CD4-positive, alpha-beta T cell treated with Interleukin-15 for 4 hours (primary cell): ENCODE results near the gene MDM1.

Experiments used
- DNase-seq: peaks from one replicate; pipeline ENCODE4 v3.0.0-alpha.2; 2020; ENCODE audit warnings: low spot score

MDM1 gene

GRCh38 chr12:68271346-68271745 lies 60.8 kb downstream of the MDM1 start:
- DNase-seq, result no peak

- no peak for DNase-seq
Measured at GRCh38 chr12:68270358-68270757, 61.8 kb downstream of the MDM1 start.

GRCh38 chr12:68269779-68270178 lies 62.4 kb downstream of the MDM1 start:
- DNase-seq, result no peak

- DNase-seq, result no peak
Measured at GRCh38 chr12:68268967-68269366, 63.2 kb downstream of the MDM1 start.

- no peak for DNase-seq
Measured at GRCh38 chr12:68267892-68268396, 64.2 kb downstream of the MDM1 start.

GRCh38 chr12:68264857-68265256 lies 67.3 kb downstream of the MDM1 start:
- no peak for DNase-seq

- no peak for DNase-seq
Measured at GRCh38 chr12:68264158-68264855, 67.9 kb downstream of the MDM1 start.

GRCh38 chr12:68263366-68263765 lies 68.8 kb downstream of the MDM1 start:
- DNase-seq, result no peak

- no peak for DNase-seq
Measured at GRCh38 chr12:68261896-68262295, 70.3 kb downstream of the MDM1 start.

- no peak for DNase-seq
Measured at GRCh38 chr12:68260153-68260552, 72.0 kb downstream of the MDM1 start.

- DNase-seq, result peak; percentile 8
Measured at GRCh38 chr12:68259318-68259940, 72.7 kb downstream of the MDM1 start.

- no peak for DNase-seq
Measured at GRCh38 chr12:68253504-68253903, 78.7 kb downstream of the MDM1 start, which contains the start of gene IL22. Gene IL22 (minus strand): TSS chr12:68253604. CDS start chr12:68253448, 156 bp downstream.

- no peak for DNase-seq
Measured at GRCh38 chr12:68252077-68252476, 80.1 kb downstream of the MDM1 start.

- DNase-seq, result no peak
Measured at GRCh38 chr12:68250454-68250853, 81.7 kb downstream of the MDM1 start.

GRCh38 chr12:68247785-68248184 lies 84.4 kb downstream of the MDM1 start:
- DNase-seq, result no peak

GRCh38 chr12:68246350-68246749 lies 85.8 kb downstream of the MDM1 start:
- DNase-seq, result no peak

- DNase-seq, result no peak
Measured at GRCh38 chr12:68245180-68246021, 86.8 kb downstream of the MDM1 start.
